GM23248 (cell line): ENCODE results near the gene CLSTN2. TPM values are rescaled to one million over a fixed set of nuclear protein-coding genes. Genes with fewer than 3 reads are reported as not detected.

Experiments used
- DNase-seq: peaks from one replicate; pipeline ENCODE4 v3.0.0-alpha.2; 2015
- H2AFZ ChIP-seq: fragments of 200-600 bp; sonication (generic); 2 replicates; pipeline ENCODE4 v1.6.1; 2016; ENCODE audit warnings: antibody characterized with exemption
- H3F3A ChIP-seq: fragments of 200-600 bp; sonication (generic); 2 replicates; pipeline ENCODE4 v1.6.1; 2016; ENCODE audit warnings: mild to moderate bottlenecking, antibody characterized with exemption, mixed run types; ENCODE audit not compliant: insufficient read depth
- H3K27ac ChIP-seq: fragments of 200-600 bp; sonication (generic); 2 replicates; pipeline ENCODE4 v1.5.1; 2016; ENCODE audit warnings: mild to moderate bottlenecking
- H3K27me3 ChIP-seq: fragments of 200-600 bp; sonication (generic); replicated peaks from 2 replicates; pipeline ENCODE4 v1.6.1; 2016; ENCODE audit warnings: mild to moderate bottlenecking; ENCODE audit not compliant: insufficient read depth
- H3K36me3 ChIP-seq: fragments of 200-600 bp; sonication (generic); 2 replicates; pipeline ENCODE4 v1.6.1; 2016; ENCODE audit warnings: low read depth, mild to moderate bottlenecking
- H3K4me1 ChIP-seq: fragments of 200-600 bp; sonication (generic); 2 replicates; pipeline ENCODE4 v1.6.1; 2016; ENCODE audit warnings: mild to moderate bottlenecking; ENCODE audit not compliant: insufficient read depth
- H3K4me2 ChIP-seq: fragments of 200-600 bp; sonication (generic); one replicate; pipeline ENCODE4 v1.6.1; 2016; ENCODE audit warnings: mild to moderate bottlenecking; ENCODE audit not compliant: unreplicated experiment
- H3K4me3 ChIP-seq: fragments of 200-600 bp; sonication (generic); 2 replicates; pipeline ENCODE4 v1.5.1; 2016; ENCODE audit warnings: mild to moderate bottlenecking
- H3K79me2 ChIP-seq: fragments of 200-600 bp; sonication (generic); 2 replicates; pipeline ENCODE4 v1.6.1; 2016; ENCODE audit warnings: mild to moderate bottlenecking; ENCODE audit not compliant: insufficient read depth
- H3K9ac ChIP-seq: fragments of 200-600 bp; sonication (generic); 2 replicates; pipeline ENCODE4 v1.6.1; 2016; ENCODE audit warnings: mild to moderate bottlenecking
- H3K9me2 ChIP-seq: fragments of 200-600 bp; sonication (generic); 2 replicates; pipeline ENCODE4 v1.6.1; 2016; ENCODE audit warnings: mixed run types, mild to moderate bottlenecking, moderate library complexity; ENCODE audit not compliant: insufficient read depth
- H3K9me3 ChIP-seq: fragments of 200-600 bp; sonication (generic); one replicate; pipeline ENCODE4 v1.6.1; 2017; ENCODE audit warnings: low read depth
- H4K20me1 ChIP-seq: fragments of 200-600 bp; sonication (generic); 2 replicates; pipeline ENCODE4 v1.6.0; 2016; ENCODE audit not compliant: insufficient read depth
- EZH2 ChIP-seq: fragments of 200-600 bp; sonication (generic); IDR thresholded peaks from 2 replicates; pipeline ENCODE4 v1.6.1; 2018; ENCODE audit warnings: antibody characterized with exemption, mild to moderate bottlenecking; ENCODE audit not compliant: insufficient read depth, poor library complexity, severe bottlenecking
- EZH2phosphoT487 ChIP-seq: fragments of 200-600 bp; sonication (generic); IDR thresholded peaks from 2 replicates; pipeline ENCODE4 v1.6.1; 2018; ENCODE audit warnings: antibody characterized with exemption, moderate library complexity, mild to moderate bottlenecking, low read depth; ENCODE audit not compliant: insufficient read depth
- WGBS, 2 experiments: methylation state at CpG; one replicate each; pipeline ENCODE4 v1.1.6; 2015 to 2017; ENCODE audit warnings: low lambda C conversion rate in 2 of 2, low coverage in 1 of 2; ENCODE audit errors: missing lambda C conversion rate in 2 of 2; 5-methylcytosine and 5-hydroxymethylcytosine counted together
- in situ Hi-C: fragments of 300-500 bp; cut with MboI; formaldehyde crosslinking; loops from 2 replicates; pipeline ENCODE4 v1.15.0; 2020
- polyA plus RNA-seq: library from polyadenylated mRNA; unstranded; fragments of >200 nt; fragmentation: Nextera tagmentation; extraction: Ambion mirVana; gene quantifications from 2 replicates; pipeline ENCODE4 v1.2.1, GENCODE V29; 2016
- total RNA-seq: library from RNA; depleted of rRNA; stranded (reverse); fragments of >200 nt; shearing (Covaris generic); gene quantifications from 2 replicates; pipeline ENCODE4 v1.2.3, GENCODE V29; 2014

CLSTN2 gene
- total and polyA plus RNA-seq, 2 experiments from 2014 or later: not detected

DNA sequence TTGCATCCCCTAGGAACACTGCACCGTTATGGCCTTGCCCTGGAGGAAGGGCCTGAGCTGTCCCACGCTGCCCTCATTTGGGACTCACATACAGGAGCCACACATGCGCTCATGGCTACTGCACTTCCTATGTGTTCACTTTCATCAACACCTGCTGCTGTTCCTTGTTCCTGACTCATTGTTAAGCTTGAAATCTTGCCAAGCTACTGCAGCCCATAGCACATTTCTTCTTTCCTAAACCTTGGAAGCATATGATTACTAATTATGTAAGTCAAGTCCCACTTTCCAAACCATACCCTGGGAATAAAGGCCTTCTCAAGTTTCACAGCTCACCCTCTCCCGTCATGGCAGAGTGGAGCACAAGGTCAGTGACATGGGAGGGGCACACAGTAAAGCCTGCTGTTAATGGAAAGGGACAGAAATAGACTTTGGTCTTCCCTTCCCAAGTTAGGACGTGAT is 307.9 kb downstream of the CLSTN2 start:
- Histone ChIP-seq H3K4me1 (no peaks in the 10 kb centered on the region), H3K4me3 (no peak overlapping the region), H3K4me2 (no peak overlapping the region), H3K27me3 (no peaks in the 10 kb centered on the region), H2AFZ (no peak overlapping the region), H3K9me3 (no peaks in the 10 kb centered on the region), H4K20me1 (no peaks in the 10 kb centered on the region), H3K9ac (no peak overlapping the region), H3F3A (no peaks in the 10 kb centered on the region), H3K79me2 (no peaks in the 10 kb centered on the region), H3K27ac (no peak overlapping the region), H3K36me3 (no peaks in the 10 kb centered on the region), H3K9me2 (no peaks in the 10 kb centered on the region)
- no peak for DNase-seq
- 53 to 61% methylated on average over 5 of the region's 5 CpGs for WGBS, 2 experiments
- in situ Hi-C loops: no loop called here
- no peak for TF ChIP-seq EZH2phosphoT487
- no peak for TF ChIP-seq EZH2

GRCh38 chr3:140243575-140243974 is 308.6 kb downstream of the CLSTN2 start:
- Histone ChIP-seq H4K20me1 (no peaks in the 10 kb centered on the region), H3K79me2 (no peaks in the 10 kb centered on the region), H3K27ac (no peak overlapping the region), H3K9me2 (no peaks in the 10 kb centered on the region), H2AFZ (no peak overlapping the region), H3F3A (no peaks in the 10 kb centered on the region), H3K9ac (no peak overlapping the region), H3K9me3 (no peaks in the 10 kb centered on the region), H3K27me3 (no peaks in the 10 kb centered on the region), H3K4me2 (no peak overlapping the region), H3K4me3 (no peak overlapping the region), H3K36me3 (no peaks in the 10 kb centered on the region), H3K4me1 (no peaks in the 10 kb centered on the region)
- no peak for DNase-seq
- 81 to 93% methylated on average over 1 of the region's 1 CpG for WGBS, 2 experiments
- in situ Hi-C loops: no loop called here
- TF ChIP-seq EZH2: no peak
- TF ChIP-seq EZH2phosphoT487: no peak

- no peak overlapping the region for H2AFZ ChIP-seq
- no peaks in the 10 kb centered on the region for H3K9me3 ChIP-seq
- no peaks in the 10 kb centered on the region for H3K27me3 ChIP-seq
- no peak for DNase-seq
- H3K9me2 ChIP-seq: no peaks in the 10 kb centered on the region
- no peak overlapping the region for H3K27ac ChIP-seq
- no peaks in the 10 kb centered on the region for H3K36me3 ChIP-seq
- 22 to 25% methylated on average over 5 of the region's 5 CpGs for WGBS, 2 experiments
- H3K4me1 ChIP-seq: no peaks in the 10 kb centered on the region
- H3F3A ChIP-seq: no peaks in the 10 kb centered on the region
- H3K4me2 ChIP-seq: no peak overlapping the region
- H3K4me3 ChIP-seq: no peak overlapping the region
- H3K79me2 ChIP-seq: no peaks in the 10 kb centered on the region
- TF ChIP-seq EZH2phosphoT487: no peak
- no peak for TF ChIP-seq EZH2
- H4K20me1 ChIP-seq: no peaks in the 10 kb centered on the region
- in situ Hi-C loops: no loop called here
- H3K9ac ChIP-seq: no peak overlapping the region
Observed at GRCh38 chr3:140244893-140245292, 309.9 kb downstream of the CLSTN2 start.

- no peaks in the 10 kb centered on the region for H4K20me1 ChIP-seq
- in situ Hi-C loops: no loop called here
- DNase-seq: no peak
Observed at GRCh38 chr3:140246578-140246977, 311.6 kb downstream of the CLSTN2 start.

GRCh38 chr3:140247775-140248174 is 312.8 kb downstream of the CLSTN2 start:
- Histone ChIP-seq H3K27ac (no peak overlapping the region), H4K20me1 (no peaks in the 10 kb centered on the region), H3K4me3 (no peak overlapping the region), H3F3A (no peaks in the 10 kb centered on the region), H3K9me2 (no peaks in the 10 kb centered on the region), H3K9ac (no peak overlapping the region), H3K4me2 (no peak overlapping the region), H3K4me1 (no peaks in the 10 kb centered on the region), H3K79me2 (no peaks in the 10 kb centered on the region), H3K36me3 (no peaks in the 10 kb centered on the region), H3K27me3 (peaks cover 15% of the 10 kb centered on the region; the same call in 1 of the 2 replicates), H2AFZ (no peak overlapping the region), H3K9me3 (no peaks in the 10 kb centered on the region)
- no peak for DNase-seq
- TF ChIP-seq EZH2 (no peak), EZH2phosphoT487 (no peak)
- in situ Hi-C loops: no loop called here

More at GRCh38 chr3:140246578-140246977, 311.6 kb downstream of the CLSTN2 start:
- H3K36me3 ChIP-seq: no peaks in the 10 kb centered on the region
- no peak overlapping the region for H3K4me2 ChIP-seq
- H3K4me3 ChIP-seq: no peak overlapping the region
- no peak overlapping the region for H3K27ac ChIP-seq
- WGBS, 2 experiments: 22 to 23% methylated on average over 3 of the region's 3 CpGs
- TF ChIP-seq EZH2 (no peak), EZH2phosphoT487 (no peak)
- H3K9me3 ChIP-seq: no peaks in the 10 kb centered on the region
- no peak overlapping the region for H3K9ac ChIP-seq
- no peaks in the 10 kb centered on the region for H3K9me2 ChIP-seq
- H2AFZ ChIP-seq: no peak overlapping the region
- no peaks in the 10 kb centered on the region for H3K79me2 ChIP-seq
- H3K4me1 ChIP-seq: no peaks in the 10 kb centered on the region
- no peaks in the 10 kb centered on the region for H3F3A ChIP-seq
- peaks cover 7% of the 10 kb centered on the region; the same call in 1 of the 2 replicates for H3K27me3 ChIP-seq
